Progenitor cell of endocrine pancreas (in vitro differentiated cells): ENCODE results near the gene AKAP10. TPM values are rescaled to one million over a fixed set of nuclear protein-coding genes. Genes with fewer than 3 reads are reported as not detected.
A peak's percentile ranks its signal among the peaks of the same experiment; 100 is the strongest.

ENCODE experiments used
- DNase-seq: peaks from one replicate; pipeline ENCODE4 v3.0.0; 2021; ENCODE audit warnings: low spot score; ENCODE audit not compliant: unreplicated experiment
- H3K27ac Mint-ChIP-seq: 2 replicates; pipeline ENCODE4 v1.8.0; 2021; ENCODE audit warnings: mild to moderate bottlenecking, moderate library complexity, mixed read lengths
- H3K27me3 Mint-ChIP-seq: 2 replicates; pipeline ENCODE4 v1.8.0; 2021; ENCODE audit warnings: mixed read lengths
- H3K36me3 Mint-ChIP-seq: 2 replicates; pipeline ENCODE4 v1.8.0; 2022; ENCODE audit warnings: mixed read lengths; ENCODE audit not compliant: insufficient read depth
- H3K4me1 Mint-ChIP-seq: 2 replicates; pipeline ENCODE4 v1.8.0; 2021; ENCODE audit warnings: low read depth, mixed read lengths
- H3K4me3 Mint-ChIP-seq: 2 replicates; pipeline ENCODE4 v1.8.0; 2021; ENCODE audit warnings: low read depth, mild to moderate bottlenecking, moderate library complexity, mixed read lengths
- H3K9me3 Mint-ChIP-seq: 2 replicates; pipeline ENCODE4 v1.8.0; 2021; ENCODE audit warnings: low read depth, mixed read lengths
- CTCF ChIP-seq: fragments of 200-600 bp; sonication (generic); IDR thresholded peaks from one replicate; pipeline ENCODE4 v1.5.0; 2021; ENCODE audit warnings: antibody characterized with exemption, mild to moderate bottlenecking; ENCODE audit not compliant: unreplicated experiment
- total RNA-seq: library from RNA; stranded (reverse); gene quantifications from 2 replicates; pipeline ENCODE4 v1.2.1, GENCODE V29; 2021

AKAP10 gene
- total RNA-seq, 1 donor from 2014 or later = 38.2 TPM

- no peak for DNase-seq
- H3K4me3 Mint-ChIP-seq = no peak overlapping the region
Observed at GRCh38 chr17:19940722-19941464, 36.7 kb downstream of the AKAP10 start.

GRCh38 chr17:19939993-19940721, 37.5 kb downstream of the AKAP10 start:
- Mint-ChIP-seq H3K36me3 (peaks cover 18% of the 10 kb centered on the region), H3K4me3 (no peak overlapping the region), H3K9me3 (no peaks in the 10 kb centered on the region), H3K27ac (no peak overlapping the region), H3K4me1 (peaks cover 7% of the 10 kb centered on the region), H3K27me3 (no peaks in the 10 kb centered on the region)
- DNase-seq = no peak
- no peak for TF ChIP-seq CTCF

More at GRCh38 chr17:19940722-19941464, 36.7 kb downstream of the AKAP10 start:
- peaks cover 17% of the 10 kb centered on the region for H3K36me3 Mint-ChIP-seq
- peaks cover 7% of the 10 kb centered on the region for H3K4me1 Mint-ChIP-seq
- H3K27ac Mint-ChIP-seq = peak overlapping the region; percentile 73
- TF ChIP-seq CTCF = no peak
- H3K9me3 Mint-ChIP-seq = no peaks in the 10 kb centered on the region
- no peaks in the 10 kb centered on the region for H3K27me3 Mint-ChIP-seq

GRCh38 chr17:19938736-19939135, 38.9 kb downstream of the AKAP10 start:
- Mint-ChIP-seq H3K4me3 (no peak overlapping the region), H3K4me1 (peaks cover 7% of the 10 kb centered on the region), H3K36me3 (peaks cover 13% of the 10 kb centered on the region), H3K27me3 (no peaks in the 10 kb centered on the region), H3K9me3 (no peaks in the 10 kb centered on the region), H3K27ac (no peak overlapping the region)
- no peak for DNase-seq
- TF ChIP-seq CTCF = no peak

GRCh38 chr17:19937522-19937921, 40.1 kb downstream of the AKAP10 start:
- H3K4me1 Mint-ChIP-seq = peaks cover 9% of the 10 kb centered on the region
- TF ChIP-seq CTCF = no peak
- DNase-seq = no peak
- no peak overlapping the region for H3K27ac Mint-ChIP-seq
- H3K4me3 Mint-ChIP-seq = no peak overlapping the region
- no peaks in the 10 kb centered on the region for H3K9me3 Mint-ChIP-seq
- peaks cover 22% of the 10 kb centered on the region for H3K36me3 Mint-ChIP-seq
- no peaks in the 10 kb centered on the region for H3K27me3 Mint-ChIP-seq

GRCh38 chr17:19935169-19935568, 42.5 kb downstream of the AKAP10 start:
- Mint-ChIP-seq H3K4me1 (peaks cover 2% of the 10 kb centered on the region), H3K4me3 (no peak overlapping the region), H3K27me3 (no peaks in the 10 kb centered on the region), H3K9me3 (no peaks in the 10 kb centered on the region), H3K36me3 (peaks cover 23% of the 10 kb centered on the region), H3K27ac (no peak overlapping the region)
- TF ChIP-seq CTCF = no peak
- no peak for DNase-seq
